ENCODE results near the gene BABAM1.

- TF ChIP-seq CTCF (IDR thresholded peaks at IDR 0.05) (no peak), POLR2A (IDR thresholded peaks at IDR 0.05) (no peak), POLR2AphosphoS5 (IDR thresholded peaks at IDR 0.05) (no peak)
Observed at GRCh38 chr19:17249887-17250548, 17.2 kb upstream of the BABAM1 start.

All from prostate gland (tissue), 2 donors.